K562 (cell line): ENCODE data around the gene HLTF. TPM values are rescaled to one million over a fixed set of nuclear protein-coding genes. Genes with fewer than 3 reads are reported as not detected.

Source experiments
- ATAC-seq: fragments of 200-7000 bp; cut with Tn5 transposase; 3 replicates; pipeline ENCODE4 v1.9.1; 2020; ENCODE audit warnings: moderate library complexity
- BruUV-seq: library from RNA; stranded (reverse); fragments of 400-500 nt; replicated peaks from 2 replicates; lab custom pipeline; 2021; lab: Mats Ljungman, UMichigan
- CTCF ChIA-PET: fragments of 300-600 bp; formaldehyde crosslinking; extraction: SDS; loops from one replicate; lab custom pipeline; 2021; ENCODE audit warnings: low intra/inter-chr PET ratio; lab: Yijun Ruan, JAX
- POLR2A ChIA-PET: fragments of 300-600, 350-650 bp; sonication (Branson Sonifier 250); formaldehyde crosslinking; extraction: SDS; loops from one replicate; lab custom pipeline; 2021; ENCODE audit warnings: antibody characterized with exemption, inconsistent platforms; lab: Yijun Ruan, JAX
- DNase-seq, 4 experiments: peaks; one replicate each; pipeline versions ENCODE4 v3.0.0 to v3.0.0-alpha.2; 2011 to 2018; ENCODE audit warnings: low spot score in 3 of 4, mixed read lengths in 3 of 4; ENCODE audit errors: extremely low read depth in 1 of 4
- FAIRE-seq: peaks from 2 replicates; lab custom pipeline; 2011; peaks lifted over from hg19 to GRCh38; lab: Jason Lieb, UNC
- H2AFZ ChIP-seq: 2 replicates; pipeline ENCODE4 v1.6.0; 2011; ENCODE audit warnings: low read depth, low read length, control low read depth, inconsistent platforms
- H3K27ac ChIP-seq: fragments of 200-600 bp; 3 replicates; pipeline ENCODE4 v1.8.0; 2011; ENCODE audit warnings: low read depth, mild to moderate bottlenecking, control low read depth, inconsistent platforms, low read length, moderate library complexity, mixed read lengths; ENCODE audit errors: extremely low read depth
- H3K27me3 ChIP-seq, 2 experiments: fragments of 300-600 bp in 1 of 2; 2 replicates in 1 of 2; 3 replicates in 1 of 2; pipeline versions ENCODE4 v1.6.0 to v1.8.0; 2011; ENCODE audit warnings: inconsistent platforms in 2 of 2, low read length in 2 of 2, mild to moderate bottlenecking in 1 of 2, mixed read lengths in 1 of 2, moderate library complexity in 1 of 2; ENCODE audit not compliant: control insufficient read depth in 2 of 2, insufficient read depth in 2 of 2
- H3K36me3 ChIP-seq: fragments of 300-600 bp; 3 replicates; pipeline ENCODE4 v1.8.0; 2011; ENCODE audit warnings: mild to moderate bottlenecking, low read length, inconsistent platforms; ENCODE audit not compliant: control insufficient read depth, insufficient read depth
- H3K4me1 ChIP-seq, 2 experiments: fragments of 200-600 bp in 1 of 2; replicated peaks in 1 of 2; 2 replicates in 1 of 2; 3 replicates in 1 of 2; pipeline versions ENCODE4 v1.5.1 to v1.8.0; 2011; ENCODE audit warnings: inconsistent platforms in 2 of 2, low read length in 2 of 2, mild to moderate bottlenecking in 1 of 2, mixed read lengths in 1 of 2, moderate library complexity in 1 of 2; ENCODE audit not compliant: control insufficient read depth in 2 of 2, insufficient read depth in 2 of 2
- H3K4me2 ChIP-seq: 2 replicates; pipeline ENCODE4 v1.6.1; 2011; ENCODE audit warnings: low read length, control low read depth, inconsistent platforms, mixed read lengths; ENCODE audit not compliant: insufficient read depth
- H3K4me3 ChIP-seq: fragments of 200-600 bp; sonication (generic), shearing (Covaris generic); 2 replicates; pipeline ENCODE4 v1.5.1; 2016; ENCODE audit warnings: control low read depth, inconsistent platforms
- H3K79me2 ChIP-seq: fragments of 200-600 bp; 3 replicates; pipeline ENCODE4 v1.8.0; 2011; ENCODE audit warnings: low read length, inconsistent platforms; ENCODE audit not compliant: control insufficient read depth, insufficient read depth
- H3K9ac ChIP-seq, 2 experiments: 2 replicates each; pipeline versions ENCODE4 v1.6.0 to v1.6.1; 2011; ENCODE audit warnings: low read depth in 2 of 2, low read length in 2 of 2, control low read depth in 1 of 2, inconsistent platforms in 1 of 2, mild to moderate bottlenecking in 1 of 2, mixed read lengths in 1 of 2; ENCODE audit not compliant: insufficient read depth in 1 of 2
- H3K9me1 ChIP-seq: one replicate; pipeline ENCODE4 v1.6.0; 2011; ENCODE audit warnings: inconsistent platforms, mild to moderate bottlenecking, low read length, moderate library complexity; ENCODE audit not compliant: control insufficient read depth, insufficient read depth
- H3K9me3 ChIP-seq: replicated peaks from 2 replicates; pipeline ENCODE4 v1.5.1; 2011; ENCODE audit warnings: low read depth, low read length, inconsistent platforms; ENCODE audit not compliant: control insufficient read depth, insufficient read depth
- H4K20me1 ChIP-seq: replicated peaks from 2 replicates; pipeline ENCODE4 v1.6.1; 2011; ENCODE audit warnings: low read length, inconsistent platforms, mixed read lengths; ENCODE audit not compliant: control insufficient read depth, insufficient read depth
- ARNT ChIP-seq, 2 experiments: fragments of 450-650 bp; IDR thresholded peaks; 2 replicates each; pipeline ENCODE4 v1.6.1; 2016; ENCODE audit warnings: mild to moderate bottlenecking in 1 of 2
- CEBPZ ChIP-seq: fragments of 150-350 bp; IDR thresholded peaks from 2 replicates; pipeline ENCODE4 v1.6.1; 2014; ENCODE audit warnings: low read depth, mild to moderate bottlenecking, low read length, borderline replicate concordance
- CLOCK ChIP-seq: fragments of 250-450 bp; sonication (Bioruptor Pico); IDR thresholded peaks from 2 replicates; pipeline ENCODE4 v1.4.0; 2020; ENCODE audit warnings: mild to moderate bottlenecking, moderate library complexity, borderline replicate concordance
- CREBBP ChIP-seq: IDR thresholded peaks from one replicate; pipeline ENCODE4 v1.6.1; 2012; ENCODE audit warnings: low read depth, mild to moderate bottlenecking, control low read depth, inconsistent platforms, low read length
- FOXP1 ChIP-seq: sonication (generic); formaldehyde crosslinking; IDR thresholded peaks from 2 replicates; pipeline ENCODE4 v1.8.0; 2022; ENCODE audit warnings: mild to moderate bottlenecking, missing genetic modification reagents
- LEF1 ChIP-seq: fragments of 450-650 bp; IDR thresholded peaks from 2 replicates; pipeline ENCODE4 v1.6.1; 2016; ENCODE audit warnings: mild to moderate bottlenecking
- MEIS2 ChIP-seq: fragments of 450-650 bp; IDR thresholded peaks from 2 replicates; pipeline ENCODE4 v1.6.1; 2014; ENCODE audit warnings: mild to moderate bottlenecking; ENCODE audit not compliant: partially characterized antibody
- PHF21A ChIP-seq: fragments of 450-650 bp; IDR thresholded peaks from 2 replicates; pipeline ENCODE4 v1.6.1; 2017; ENCODE audit warnings: low read depth, borderline replicate concordance
- PHF8 ChIP-seq: fragments of 200-600 bp; sonication (generic); IDR thresholded peaks from 2 replicates; pipeline ENCODE4 v1.6.1; 2012; ENCODE audit warnings: mixed run types, mild to moderate bottlenecking, inconsistent platforms, low read length, moderate library complexity, borderline replicate concordance
- SUPT5H ChIP-seq: fragments of 450-650 bp; IDR thresholded peaks from 2 replicates; pipeline ENCODE4 v1.6.1; 2016
- TAL1 ChIP-seq: fragments of 450-650 bp; IDR thresholded peaks from 2 replicates; pipeline ENCODE4 v1.6.1; 2016; ENCODE audit warnings: mild to moderate bottlenecking
- THRA ChIP-seq: fragments of 450-650 bp; IDR thresholded peaks from 2 replicates; pipeline ENCODE4 v1.6.1; 2017; ENCODE audit warnings: mild to moderate bottlenecking, moderate library complexity
- XRCC5 ChIP-seq: fragments of 200-400 bp; formaldehyde crosslinking; IDR thresholded peaks from 2 replicates; pipeline ENCODE4 v1.6.1; 2017; ENCODE audit warnings: low read depth, mild to moderate bottlenecking, low read length
- ZFP30 ChIP-seq: fragments of 250-450 bp; sonication (Bioruptor Pico); IDR thresholded peaks from 2 replicates; pipeline ENCODE4 v1.8.0; 2022; ENCODE audit warnings: moderate library complexity, mild to moderate bottlenecking, inconsistent platforms, borderline replicate concordance
- ZKSCAN1 ChIP-seq: fragments of 150-350 bp; IDR thresholded peaks from 2 replicates; pipeline ENCODE4 v1.6.1; 2016; ENCODE audit warnings: low read depth, low read length
- ZNF224 ChIP-seq: sonication (generic); formaldehyde crosslinking; IDR thresholded peaks from 2 replicates; pipeline ENCODE4 v1.8.0; 2022; ENCODE audit warnings: mild to moderate bottlenecking, missing genetic modification reagents
- ZNF23 ChIP-seq: fragments of 250-450 bp; sonication (Bioruptor Pico); IDR thresholded peaks from 2 replicates; pipeline ENCODE4 v1.4.0; 2020; ENCODE audit warnings: mild to moderate bottlenecking
- WGBS: fragments of 100-300 bp; shearing (Covaris generic); methylation state at CpG from one replicate; pipeline ENCODE4 v1.1.6; 2016; ENCODE audit warnings: low coverage, mixed read lengths; ENCODE audit not compliant: insufficient coverage; ENCODE audit errors: missing lambda C conversion rate; 5-methylcytosine and 5-hydroxymethylcytosine counted together
- in situ Hi-C: fragments of 300-500 bp; cut with MboI; formaldehyde crosslinking; loops from 4 replicates; pipeline ENCODE4 v1.15.0; 2018; ENCODE audit warnings: inconsistent platforms, mixed read lengths
- intact Hi-C: fragments of 100-400 bp; cut with micrococcal nuclease; formaldehyde crosslinking; loops from 2 replicates; pipeline ENCODE4 v1.14.2; 2022
- polyA plus RNA-seq, 8 experiments: library from polyadenylated mRNA; depleted of rRNA in 4 of 8; stranded (reverse) in 5 of 8; unstranded in 3 of 8; fragments of >200 nt; fragmentation: Nextera tagmentation in 2 of 8; fragmentation: Illumina TruSeq in 1 of 8; extraction: Ambion mirVana in 2 of 8; extraction: Trizol in 1 of 8; gene quantifications; 2 replicates each; pipeline versions ENCODE4 v1.2.1 to v1.2.3, GENCODE V29; 2011 to 2014; ENCODE audit warnings: inconsistent platforms in 1 of 8, missing spikeins in 1 of 8
- total RNA-seq, 7 experiments: library from RNA; depleted of rRNA in 6 of 7; stranded (reverse); fragments of >200 nt in 6 of 7; fragmentation: Illumina TruSeq in 2 of 7; extraction: Trizol in 2 of 7; gene quantifications; 2 replicates each; pipeline versions ENCODE4 v1.2.1 to v1.2.3, GENCODE V29; 2011 to 2021; ENCODE audit warnings: low replicate concordance in 1 of 7

HLTF gene
- total and polyA plus RNA-seq, 9 of the 15 experiments (the other 6 are each of a cell fraction or from before 2014, with no cell fraction given) = 35.1 to 82.4 (median 50.4) TPM

GRCh38 chr3:149085828-149086231, 503 bp downstream of the HLTF start:
- Histone ChIP-seq H3K9me3 (peaks cover 6% of the 10 kb centered on the region; the same call in 1 of the 2 replicates), H3K4me3 (peak overlapping the region; percentile 62), H3K4me2 (peak overlapping the region; percentile 89), H3K9me1 (no peaks in the 10 kb centered on the region), H3K36me3 (peaks cover 32% of the 10 kb centered on the region), H4K20me1 (peaks cover 9% of the 10 kb centered on the region), H3K4me1 (peaks cover 11 to 18% of the 10 kb centered on the region in 2 experiments; a peak in 4 of 5 replicates), H3K9ac (peak overlapping the region; percentile 77 to 89), H3K27ac (peak overlapping the region; percentile 87), H3K27me3 (no peaks in the 10 kb centered on the region), H3K79me2 (peaks cover 54% of the 10 kb centered on the region), H2AFZ (peak overlapping the region; percentile 98)
- POLR2A ChIA-PET = interaction anchor here (0.6 kb wide), 2 partner anchors 94 to 484 kb away, joined by 3 read pairs; no protein-coding TSS in a partner anchor
- intact Hi-C loops = loop anchor here (5.0 kb wide), 1 partner anchor 94 kb away; the partner anchor contains the start of gene GYG1
- DNase-seq (peak; percentile 37 to 88 (median 61)), FAIRE-seq (peak; percentile 99), ATAC-seq (peak; percentile 86)
- TSS peak; percentile 62 for BruUV-seq
- WGBS = 0% methylated on average over 20 of the region's 21 CpGs
- in situ Hi-C loops = no loop called here
- CTCF ChIA-PET = no interaction called here
- TF ChIP-seq CREBBP = no peak
- TF ChIP-seq PHF21A = no peak
- no peak for TF ChIP-seq ZFP30 (CRISPR knock-in tag)
- TF ChIP-seq ZNF23 = no peak
- peak; percentile 90 for TF ChIP-seq TAL1
- no peak for TF ChIP-seq CLOCK
- TF ChIP-seq ZKSCAN1 = peak; percentile 85; the same call in 1 of the 2 replicates
- TF ChIP-seq ZNF224 = no peak
- TF ChIP-seq MEIS2 = no peak
- TF ChIP-seq ARNT (IDR thresholded peaks at IDR 0.05) = 0 out of 4 replicates have a peak, but pooled peaks of 1 of the 2 experiments have one; percentile 7
- TF ChIP-seq LEF1 = peak; percentile 70
- TF ChIP-seq XRCC5 = no peak
- TF ChIP-seq CEBPZ = no peak
- TF ChIP-seq SUPT5H = no peak
- TF ChIP-seq FOXP1 (CRISPR knock-in tag) = no peak
- no peak for TF ChIP-seq PHF8
- peak; percentile 90 for TF ChIP-seq THRA
